GM21723 (cell line): ENCODE results near the gene GRAMD1A.

Experiments used
- ATAC-seq: cut with Tn5 transposase; IDR thresholded peaks from one replicate; pipeline ENCODE4 v1.9.1; 2021; ENCODE audit warnings: mild to moderate bottlenecking, moderate library complexity; ENCODE audit not compliant: unreplicated experiment

Gene GRAMD1A

DNA sequence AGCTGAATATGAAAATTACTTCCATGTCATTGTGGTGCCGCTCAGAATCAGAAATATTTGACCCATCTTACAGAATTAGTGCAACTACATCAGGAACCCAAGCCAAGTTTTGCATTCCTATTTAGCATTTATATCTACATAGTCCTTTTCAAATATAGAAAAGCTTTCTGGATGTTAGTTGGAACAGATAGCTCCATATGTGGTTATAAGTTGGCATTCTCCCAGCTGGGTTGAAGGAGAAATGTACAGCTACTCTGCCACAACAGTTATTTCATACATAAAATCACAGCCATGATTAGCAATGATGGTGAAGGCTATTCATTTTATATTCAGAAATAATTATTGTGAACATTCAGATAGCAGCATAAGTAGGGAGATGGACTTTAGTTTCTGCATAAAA is 69.6 kb downstream of the GRAMD1A start:
- ATAC-seq = no peak

DNA sequence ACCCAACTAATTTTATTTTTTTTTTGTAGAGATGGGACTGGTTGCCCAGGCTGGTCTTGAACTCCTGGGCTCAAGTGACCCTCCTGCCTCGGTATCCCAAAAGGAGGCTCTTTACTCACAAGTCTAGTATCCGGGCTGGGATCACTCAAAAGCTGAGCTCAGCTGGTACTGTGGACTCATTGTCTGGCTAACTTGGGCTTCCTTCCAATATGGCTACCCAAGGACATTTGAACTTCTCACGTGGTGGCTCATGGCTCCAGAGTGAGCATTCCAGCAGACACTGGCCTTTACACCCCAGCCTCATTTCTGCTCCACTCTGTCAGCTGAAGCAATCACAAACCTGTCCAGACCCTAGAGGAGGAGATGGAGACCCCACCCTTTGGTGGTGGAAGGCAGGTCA is 70.3 kb downstream of the GRAMD1A start:
- ATAC-seq = no peak

DNA sequence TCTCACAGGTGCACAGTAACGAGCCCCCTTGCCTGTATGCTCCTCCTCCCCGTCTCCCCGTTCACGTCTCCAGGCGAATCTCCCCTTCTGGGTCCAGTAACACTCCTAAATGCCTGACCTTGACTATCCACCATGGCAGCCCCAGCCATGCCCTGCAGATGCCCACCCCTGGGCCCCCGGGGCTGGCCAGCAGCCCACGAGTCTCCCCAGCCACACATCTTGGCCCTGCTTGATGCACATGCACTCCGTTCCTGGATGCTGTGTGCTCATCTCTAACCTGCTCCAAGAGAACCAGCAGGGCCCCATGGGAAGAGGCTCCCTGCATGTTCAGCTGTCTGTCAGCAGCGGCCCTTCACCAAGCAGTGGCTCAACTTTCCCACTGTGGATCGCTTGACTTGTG is 73.4 kb downstream of the GRAMD1A start:
- no peak for ATAC-seq

DNA sequence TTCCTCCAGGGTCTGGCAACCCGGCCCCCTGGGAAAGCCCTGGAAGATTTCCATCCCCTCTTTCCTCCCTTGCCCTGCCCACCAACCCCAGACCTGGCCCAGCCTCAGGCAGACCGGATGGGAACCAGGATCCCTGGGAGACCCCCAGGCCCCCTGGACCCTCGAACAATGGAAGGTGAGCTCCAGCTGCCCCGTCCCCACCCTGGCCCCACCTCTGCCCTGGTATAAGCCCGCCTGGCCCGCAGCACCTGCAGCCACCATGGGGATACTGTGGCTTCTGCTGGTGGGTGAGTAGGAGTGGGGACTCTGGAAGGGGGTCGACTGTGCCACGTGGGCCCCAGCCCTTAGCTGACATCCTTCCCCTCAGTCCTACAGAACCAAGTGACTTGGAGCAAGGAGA is 73.8 kb downstream of the GRAMD1A start:
- ATAC-seq = no peak

DNA sequence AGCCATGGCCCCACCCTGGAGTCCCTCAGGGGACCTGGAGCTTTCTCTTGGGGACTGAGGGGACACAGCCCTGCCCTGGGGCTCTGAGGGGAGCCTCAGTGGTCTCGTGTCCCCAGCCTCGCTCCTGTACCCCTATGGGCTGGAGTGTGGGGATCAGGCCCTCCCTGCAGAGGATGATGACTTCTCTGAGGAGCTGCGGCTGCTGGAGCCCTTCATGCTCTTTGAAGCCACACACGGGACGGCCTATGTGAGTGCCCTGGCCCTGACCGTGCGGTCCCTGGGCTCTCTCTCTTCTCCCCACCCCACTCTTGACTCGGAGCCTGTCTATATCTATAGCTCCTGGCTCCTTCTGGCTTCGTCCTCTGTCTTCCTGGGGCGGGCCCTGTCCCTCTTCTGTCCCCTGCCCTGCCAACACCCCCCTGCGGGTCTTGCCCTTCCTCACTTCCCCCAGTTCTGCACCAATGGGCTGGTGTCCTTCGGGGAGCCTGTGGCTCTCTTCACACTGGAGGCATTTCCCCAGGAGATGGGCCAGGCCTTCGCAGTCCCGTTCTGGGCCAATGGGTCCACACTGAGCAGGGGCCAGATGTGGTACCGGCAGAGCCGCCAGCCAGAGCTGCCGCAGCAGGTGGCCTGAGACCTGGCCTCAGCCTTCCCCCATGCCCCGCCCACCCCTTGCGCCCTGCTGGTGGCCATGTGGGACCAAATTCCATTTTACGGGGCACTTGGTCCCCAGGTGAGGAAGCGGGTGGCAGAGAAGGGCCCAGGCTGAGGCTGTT is 74.5 kb downstream of the GRAMD1A start:
- no peak for ATAC-seq

DNA sequence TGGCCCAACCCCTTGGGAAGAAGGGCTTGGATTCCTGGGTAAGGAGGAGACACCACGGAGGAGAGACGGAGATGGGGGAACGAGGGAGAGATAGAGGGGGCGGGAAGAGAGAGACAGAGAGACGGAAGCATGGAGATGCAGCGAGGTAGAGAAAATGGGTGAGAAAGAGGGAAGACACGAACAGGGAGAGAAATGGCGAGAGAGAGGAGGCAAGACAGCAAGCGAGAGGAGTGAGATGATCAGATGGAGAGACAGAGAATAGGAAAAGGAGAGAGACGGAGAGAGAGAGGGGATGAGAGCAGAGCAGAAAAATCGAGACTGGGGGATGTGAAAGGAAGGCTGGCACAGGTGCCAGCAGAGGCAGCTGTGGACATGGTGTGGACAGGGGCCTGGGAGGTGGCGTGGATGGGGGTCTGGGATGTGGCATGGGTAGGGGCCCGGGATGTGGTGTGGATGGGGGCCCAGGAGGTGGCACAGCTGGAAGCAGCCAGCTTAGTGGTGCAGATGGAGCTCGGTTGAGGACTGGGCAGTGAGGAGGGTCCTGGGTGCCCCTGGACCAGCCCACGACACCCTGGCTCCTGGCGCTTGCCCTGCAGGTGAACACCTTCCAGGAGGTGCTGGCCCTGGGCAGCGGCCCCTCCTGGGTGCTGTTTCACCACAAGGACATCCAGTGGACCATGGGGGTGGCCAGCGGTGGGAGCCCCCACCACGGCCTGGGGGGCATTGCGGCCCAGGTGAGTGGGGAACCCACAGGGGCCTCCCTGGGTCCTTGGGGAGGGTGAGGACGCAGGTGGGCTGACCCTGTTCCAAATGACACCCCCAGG is 75.3 kb downstream of the GRAMD1A start:
- ATAC-seq = no peak

DNA sequence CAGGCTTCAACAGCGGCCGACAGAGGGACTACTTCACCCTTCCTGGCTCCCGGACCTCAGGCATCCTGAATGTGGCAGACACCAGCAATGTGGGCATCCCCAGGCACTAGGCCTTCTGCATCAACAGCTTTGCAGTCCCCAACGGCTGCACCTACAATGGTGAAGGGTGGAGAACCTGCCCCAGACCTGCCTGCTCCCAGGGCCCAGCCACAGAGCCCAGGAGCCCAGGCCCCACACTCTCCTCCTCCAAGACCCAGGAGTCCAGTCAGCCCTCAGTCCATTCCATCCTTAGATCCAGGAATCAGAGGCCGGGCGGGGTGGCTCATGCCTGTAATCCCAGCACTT is 75.9 kb downstream of the GRAMD1A start:
- ATAC-seq = no peak
